HL-60 (cell line): ENCODE data around the gene CLEC11A.

Experiments used
- CTCF ChIP-seq: IDR thresholded peaks from one replicate; pipeline ENCODE4 v1.5.1; 2011; ENCODE audit warnings: low read length, control low read depth, inconsistent platforms; ENCODE audit not compliant: insufficient read depth
- GABPA ChIP-seq: IDR thresholded peaks from 2 replicates; pipeline ENCODE4 v1.6.1; 2012; ENCODE audit warnings: low read depth
- POLR2AphosphoS5 ChIP-seq: IDR thresholded peaks from 2 replicates; pipeline ENCODE4 v1.6.1; 2012; ENCODE audit warnings: low read depth
- REST ChIP-seq: IDR thresholded peaks from 2 replicates; pipeline ENCODE4 v1.6.1; 2012; ENCODE audit warnings: low read depth; ENCODE audit not compliant: insufficient replicate concordance

DNA sequence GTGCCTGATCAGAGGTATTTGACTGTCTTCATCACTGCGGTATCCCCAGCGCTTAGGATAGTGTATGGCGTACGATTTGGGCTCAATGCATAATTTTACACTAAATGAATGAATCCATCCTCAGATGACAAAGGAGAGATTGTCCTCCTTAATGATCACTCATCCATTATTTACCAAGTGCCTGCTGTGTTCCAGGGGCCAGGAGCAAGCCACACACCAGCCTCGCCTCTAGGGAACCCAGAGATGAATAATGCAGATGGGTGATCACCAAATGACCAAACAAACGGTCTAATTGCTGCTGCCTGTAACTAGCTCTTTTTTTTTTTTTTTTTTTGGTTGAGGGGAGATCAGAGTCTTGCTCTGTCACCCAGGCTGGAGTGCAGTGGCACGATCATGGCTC, 41.2 kb downstream of the CLEC11A start:
- TF ChIP-seq CTCF (no peak), REST (no peak), GABPA (no peak), POLR2AphosphoS5 (no peak)
